KMS-11 (cell line): Measurements from ENCODE around the gene ALG2.

Experiments
- H2AFZ ChIP-seq: fragments of 200-600 bp; sonication (generic); 2 replicates; pipeline ENCODE4 v1.6.1; 2016; ENCODE audit warnings: antibody characterized with exemption, mixed run types, low read depth
- H3K27ac ChIP-seq: fragments of 200-600 bp; sonication (generic); 2 replicates; pipeline ENCODE4 v1.6.1; 2016; ENCODE audit warnings: mild to moderate bottlenecking, mixed run types
- H3K27me3 ChIP-seq: fragments of 200-600 bp; sonication (generic); 2 replicates; pipeline ENCODE4 v1.6.1; 2017; ENCODE audit warnings: mild to moderate bottlenecking, low read depth, mixed run types, moderate library complexity; ENCODE audit not compliant: insufficient read depth
- H3K36me3 ChIP-seq: fragments of 200-600 bp; sonication (generic); 2 replicates; pipeline ENCODE4 v1.6.1; 2017; ENCODE audit warnings: mild to moderate bottlenecking, mixed run types; ENCODE audit not compliant: insufficient read depth
- H3K4me1 ChIP-seq: fragments of 200-600 bp; sonication (generic); 2 replicates; pipeline ENCODE4 v1.6.1; 2016; ENCODE audit warnings: mild to moderate bottlenecking, low read depth, mixed run types; ENCODE audit not compliant: poor library complexity, severe bottlenecking
- H3K4me2 ChIP-seq: fragments of 200-600 bp; sonication (generic); 2 replicates; pipeline ENCODE4 v1.7.0; 2016; ENCODE audit warnings: mild to moderate bottlenecking, mixed run types
- H3K4me3 ChIP-seq: fragments of 200-600 bp; sonication (generic); IDR thresholded peaks from 2 replicates; pipeline ENCODE4 v1.6.1; 2017; ENCODE audit warnings: low read depth, low read length, mixed read lengths; ENCODE audit not compliant: insufficient read depth
- H3K79me2 ChIP-seq: fragments of 200-600 bp; sonication (generic); 2 replicates; pipeline ENCODE4 v1.6.1; 2016; ENCODE audit warnings: low read depth, mixed run types; ENCODE audit not compliant: insufficient read depth
- H3K9ac ChIP-seq: fragments of 200-600 bp; sonication (generic); 2 replicates; pipeline ENCODE4 v1.6.1; 2016; ENCODE audit warnings: mild to moderate bottlenecking, mixed run types
- H4K20me1 ChIP-seq: fragments of 200-600 bp; sonication (generic); 2 replicates; pipeline ENCODE4 v1.6.1; 2016; ENCODE audit warnings: mild to moderate bottlenecking, mixed run types; ENCODE audit not compliant: insufficient read depth
- TF ChIP-seq, protein P1 (sequence below): fragments of 200-600 bp; sonication (generic); conservative IDR thresholded peaks from 2 replicates; pipeline ENCODE4 v1.6.1; 2017; ENCODE audit warnings: low read depth, mild to moderate bottlenecking, antibody characterized with exemption, low read length, moderate library complexity, mixed read lengths

ALG2 gene

DNA sequence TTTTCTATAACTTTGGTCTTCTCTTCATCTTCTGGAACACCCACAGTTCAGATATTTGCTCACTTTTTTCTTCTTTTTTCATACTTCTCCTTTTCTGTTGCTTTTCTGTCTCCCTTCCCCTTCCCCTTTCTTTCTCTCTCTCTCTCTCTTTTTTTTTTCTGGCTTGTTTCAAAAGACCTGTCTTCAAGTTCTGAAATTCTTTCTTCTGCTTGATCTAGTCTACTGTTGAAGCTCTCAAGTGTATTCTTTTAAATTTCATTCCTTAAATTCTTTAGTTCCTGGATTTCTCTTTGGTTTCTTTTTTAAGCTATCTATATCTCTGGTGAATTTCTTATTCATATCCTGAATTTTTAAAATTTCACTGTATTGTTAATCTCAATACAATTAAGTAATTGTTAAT is 11.2 kb downstream of the ALG2 start:
- Histone ChIP-seq H3K4me3 (no peak overlapping the region), H3K79me2 (no peaks in the 10 kb centered on the region), H3K4me2 (no peak overlapping the region), H3K9ac (no peak overlapping the region), H3K27me3 (no peaks in the 10 kb centered on the region), H3K36me3 (no peaks in the 10 kb centered on the region), H2AFZ (no peak overlapping the region), H4K20me1 (no peaks in the 10 kb centered on the region), H3K27ac (no peak overlapping the region), H3K4me1 (no peaks in the 10 kb centered on the region)
- TF ChIP-seq, protein P1, sequence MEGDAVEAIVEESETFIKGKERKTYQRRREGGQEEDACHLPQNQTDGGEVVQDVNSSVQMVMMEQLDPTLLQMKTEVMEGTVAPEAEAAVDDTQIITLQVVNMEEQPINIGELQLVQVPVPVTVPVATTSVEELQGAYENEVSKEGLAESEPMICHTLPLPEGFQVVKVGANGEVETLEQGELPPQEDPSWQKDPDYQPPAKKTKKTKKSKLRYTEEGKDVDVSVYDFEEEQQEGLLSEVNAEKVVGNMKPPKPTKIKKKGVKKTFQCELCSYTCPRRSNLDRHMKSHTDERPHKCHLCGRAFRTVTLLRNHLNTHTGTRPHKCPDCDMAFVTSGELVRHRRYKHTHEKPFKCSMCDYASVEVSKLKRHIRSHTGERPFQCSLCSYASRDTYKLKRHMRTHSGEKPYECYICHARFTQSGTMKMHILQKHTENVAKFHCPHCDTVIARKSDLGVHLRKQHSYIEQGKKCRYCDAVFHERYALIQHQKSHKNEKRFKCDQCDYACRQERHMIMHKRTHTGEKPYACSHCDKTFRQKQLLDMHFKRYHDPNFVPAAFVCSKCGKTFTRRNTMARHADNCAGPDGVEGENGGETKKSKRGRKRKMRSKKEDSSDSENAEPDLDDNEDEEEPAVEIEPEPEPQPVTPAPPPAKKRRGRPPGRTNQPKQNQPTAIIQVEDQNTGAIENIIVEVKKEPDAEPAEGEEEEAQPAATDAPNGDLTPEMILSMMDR, result no peak

- no peaks in the 10 kb centered on the region for H4K20me1 ChIP-seq
- H3K4me3 ChIP-seq, result no peak overlapping the region
- no peaks in the 10 kb centered on the region for H3K4me1 ChIP-seq
- H3K9ac ChIP-seq, result no peak overlapping the region
- no peaks in the 10 kb centered on the region for H3K79me2 ChIP-seq
- H3K4me2 ChIP-seq, result no peak overlapping the region
- H3K27ac ChIP-seq, result no peak overlapping the region
- TF ChIP-seq, protein P1, result no peak
- H3K36me3 ChIP-seq, result no peaks in the 10 kb centered on the region
- no peak overlapping the region for H2AFZ ChIP-seq
- H3K27me3 ChIP-seq, result no peaks in the 10 kb centered on the region
Observed at GRCh38 chr9:99201603-99202002, 20.1 kb downstream of the ALG2 start.

- no peak overlapping the region for H3K27ac ChIP-seq
- H3K4me2 ChIP-seq, result no peak overlapping the region
- TF ChIP-seq, protein P1, result no peak
- H3K36me3 ChIP-seq, result no peaks in the 10 kb centered on the region
- no peaks in the 10 kb centered on the region for H4K20me1 ChIP-seq
- no peaks in the 10 kb centered on the region for H3K4me1 ChIP-seq
- H2AFZ ChIP-seq, result no peak overlapping the region
- H3K4me3 ChIP-seq, result no peak overlapping the region
- no peak overlapping the region for H3K9ac ChIP-seq
- H3K27me3 ChIP-seq, result no peaks in the 10 kb centered on the region
- H3K79me2 ChIP-seq, result no peaks in the 10 kb centered on the region
Observed at GRCh38 chr9:99199938-99200539, 21.7 kb downstream of the ALG2 start.

DNA sequence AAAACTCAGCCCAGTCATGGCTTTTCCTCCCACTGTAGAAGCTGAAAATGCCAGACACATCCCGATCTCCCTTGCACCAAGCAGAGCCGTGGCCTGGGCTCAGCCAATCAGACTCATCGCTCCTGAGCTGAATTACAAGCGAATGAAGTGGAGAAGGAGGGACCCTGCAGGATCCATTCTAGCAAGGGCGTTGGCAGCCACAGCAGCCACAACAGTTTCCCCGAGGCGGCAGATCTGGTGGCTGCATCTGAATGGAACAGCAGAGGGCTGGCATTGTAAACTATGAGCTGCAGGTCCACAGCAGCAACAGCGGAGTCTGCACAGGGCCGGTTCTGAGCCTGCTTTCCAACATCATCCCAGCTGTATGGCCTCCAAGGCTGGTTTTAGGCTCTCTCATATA is 23.8 kb downstream of the ALG2 start:
- no peaks in the 10 kb centered on the region for H3K4me1 ChIP-seq
- H3K79me2 ChIP-seq, result no peaks in the 10 kb centered on the region
- H3K9ac ChIP-seq, result no peak overlapping the region
- TF ChIP-seq, protein P1, result no peak
- no peak overlapping the region for H3K4me2 ChIP-seq
- no peaks in the 10 kb centered on the region for H3K27me3 ChIP-seq
- H3K4me3 ChIP-seq, result no peak overlapping the region
- no peak overlapping the region for H2AFZ ChIP-seq
- no peaks in the 10 kb centered on the region for H3K36me3 ChIP-seq
- no peak overlapping the region for H3K27ac ChIP-seq
- no peaks in the 10 kb centered on the region for H4K20me1 ChIP-seq
